ENCODE results near the gene NCOR2. TPM values are rescaled to one million over a fixed set of nuclear protein-coding genes. Genes with fewer than 3 reads are reported as not detected.
A peak's percentile ranks its signal among the peaks of the same experiment; 100 is the strongest.

The NCOR2 gene
- total RNA-seq, 1 donor from 2014 or later = 20.3 TPM

- FAIRE-seq (no peak), DNase-seq (ENCODE audit: low read depth) (peak; percentile 98)
- no peaks in the 10 kb centered on the region for H3K27me3 ChIP-seq (ENCODE audit: control insufficient read depth, insufficient read depth, low read length)
- no peak for TF ChIP-seq CTCF (IDR thresholded peaks at IDR 0.05; ENCODE audit: insufficient read depth, low read length, severe bottlenecking)
- no peak overlapping the region for H3K4me3 ChIP-seq (ENCODE audit: low read depth, low read length)
- no peaks in the 10 kb centered on the region for H3K36me3 ChIP-seq (ENCODE audit: control insufficient read depth, insufficient read depth, low read length)
Observed at GRCh38 chr12:124581307-124582107, 14.1 kb upstream of the NCOR2 start.

GRCh38 chr12:124579921-124580517 lies 12.6 kb upstream of the NCOR2 start:
- Histone ChIP-seq H3K36me3 (ENCODE audit: control insufficient read depth, insufficient read depth, low read length) (no peaks in the 10 kb centered on the region), H3K27me3 (ENCODE audit: control insufficient read depth, insufficient read depth, low read length) (no peaks in the 10 kb centered on the region), H3K4me3 (ENCODE audit: low read depth, low read length) (no peak overlapping the region)
- no peak for DNase-seq (ENCODE audit: low read depth)
- no peak for TF ChIP-seq CTCF (IDR thresholded peaks at IDR 0.05; ENCODE audit: insufficient read depth, low read length, severe bottlenecking)
- peak; percentile 32 for FAIRE-seq

GRCh38 chr12:124578854-124579253 lies 11.4 kb upstream of the NCOR2 start:
- no peak for DNase-seq (ENCODE audit: low read depth)
- no peak overlapping the region for H3K4me3 ChIP-seq (ENCODE audit: low read depth, low read length)
- FAIRE-seq = peak; percentile 13
- H3K36me3 ChIP-seq (ENCODE audit: control insufficient read depth, insufficient read depth, low read length) = no peaks in the 10 kb centered on the region
- H3K27me3 ChIP-seq (ENCODE audit: control insufficient read depth, insufficient read depth, low read length) = no peaks in the 10 kb centered on the region
- no peak for TF ChIP-seq CTCF (IDR thresholded peaks at IDR 0.05; ENCODE audit: insufficient read depth, low read length, severe bottlenecking)

GRCh38 chr12:124578445-124578844 lies 11.0 kb upstream of the NCOR2 start:
- Histone ChIP-seq H3K36me3 (ENCODE audit: control insufficient read depth, insufficient read depth, low read length) (no peaks in the 10 kb centered on the region), H3K27me3 (ENCODE audit: control insufficient read depth, insufficient read depth, low read length) (no peaks in the 10 kb centered on the region), H3K4me3 (ENCODE audit: low read depth, low read length) (no peak overlapping the region)
- peak; percentile 41 for TF ChIP-seq CTCF (IDR thresholded peaks at IDR 0.05; ENCODE audit: insufficient read depth, low read length, severe bottlenecking)
- DNase-seq (ENCODE audit: low read depth) (no peak), FAIRE-seq (no peak)

GRCh38 chr12:124577986-124578385 lies 10.6 kb upstream of the NCOR2 start:
- DNase-seq (ENCODE audit: low read depth) (peak; percentile 73), FAIRE-seq (peak; percentile 58)
- TF ChIP-seq CTCF (IDR thresholded peaks at IDR 0.05; ENCODE audit: insufficient read depth, low read length, severe bottlenecking) = no peak
- H3K36me3 ChIP-seq (ENCODE audit: control insufficient read depth, insufficient read depth, low read length) = no peaks in the 10 kb centered on the region
- H3K4me3 ChIP-seq (ENCODE audit: low read depth, low read length) = no peak overlapping the region
- H3K27me3 ChIP-seq (ENCODE audit: control insufficient read depth, insufficient read depth, low read length) = no peaks in the 10 kb centered on the region

Measured in bronchial epithelial cell (primary cell).